Effector memory CD8-positive, alpha-beta T cell (primary cell): ENCODE measurements around the gene ARHGAP45.

ENCODE experiments used
- ATAC-seq: fragments of 150-1000 bp; cut with Tn5 transposase; replicated peaks from 2 replicates; pipeline ENCODE4 v1.10.0; 2021; ENCODE audit warnings: mild to moderate bottlenecking, moderate library complexity
- DNase-seq, 3 experiments: peaks; one replicate each; pipeline ENCODE4 v3.0.0; 2021
- H3K27ac Mint-ChIP-seq, 2 donors: one replicate each; pipeline ENCODE4 v1.8.0; 2022; ENCODE audit warnings: mild to moderate bottlenecking in 2 of 2, mixed read lengths in 2 of 2, moderate library complexity in 2 of 2
- H3K27me3 Mint-ChIP-seq, 2 donors: one replicate each; pipeline ENCODE4 v1.8.0; 2022; ENCODE audit warnings: mixed read lengths in 2 of 2
- H3K36me3 Mint-ChIP-seq: one replicate; pipeline ENCODE4 v1.8.0; 2022; ENCODE audit warnings: mild to moderate bottlenecking, moderate library complexity, mixed read lengths; ENCODE audit not compliant: insufficient read depth
- H3K4me1 Mint-ChIP-seq, 2 donors: one replicate each; pipeline ENCODE4 v1.8.0; 2022; ENCODE audit warnings: low read depth in 2 of 2, mixed read lengths in 2 of 2
- H3K4me3 Mint-ChIP-seq, 2 donors: one replicate each; pipeline ENCODE4 v1.8.0; 2022; ENCODE audit warnings: mild to moderate bottlenecking in 2 of 2, mixed read lengths in 2 of 2, moderate library complexity in 2 of 2
- H3K9me3 Mint-ChIP-seq, 2 donors: one replicate each; pipeline ENCODE4 v1.8.0; 2022; ENCODE audit warnings: mixed read lengths in 2 of 2

Gene ARHGAP45

GRCh38 chr19:1065606-1066109 is 1.3 kb upstream of the ARHGAP45 start:
- no peak for DNase-seq
- H3K4me3 Mint-ChIP-seq: peak overlapping the region; percentile 93 to 96
- H3K27ac Mint-ChIP-seq: peak overlapping the region; percentile 35 to 96

GRCh38 chr19:1066251-1066747 is 668 bp upstream of the ARHGAP45 start:
- Mint-ChIP-seq H3K4me1 (peaks cover 30 to 36% of the 10 kb centered on the region in 2 donors), H3K27me3 (no peaks in the 10 kb centered on the region), H3K27ac (peak overlapping the region in 1 of 2 donors; percentile 96), H3K9me3 (no peaks in the 10 kb centered on the region), H3K4me3 (peak overlapping the region; percentile 93 to 96), H3K36me3 (peaks cover 54% of the 10 kb centered on the region)
- no peak for ATAC-seq
- DNase-seq: no peak

More at GRCh38 chr19:1065606-1066109, 1.3 kb upstream of the ARHGAP45 start:
- Mint-ChIP-seq H3K4me1 (peaks cover 30 to 36% of the 10 kb centered on the region in 2 donors), H3K36me3 (peaks cover 50% of the 10 kb centered on the region), H3K9me3 (no peaks in the 10 kb centered on the region), H3K27me3 (no peaks in the 10 kb centered on the region)
- ATAC-seq: no peak

DNA sequence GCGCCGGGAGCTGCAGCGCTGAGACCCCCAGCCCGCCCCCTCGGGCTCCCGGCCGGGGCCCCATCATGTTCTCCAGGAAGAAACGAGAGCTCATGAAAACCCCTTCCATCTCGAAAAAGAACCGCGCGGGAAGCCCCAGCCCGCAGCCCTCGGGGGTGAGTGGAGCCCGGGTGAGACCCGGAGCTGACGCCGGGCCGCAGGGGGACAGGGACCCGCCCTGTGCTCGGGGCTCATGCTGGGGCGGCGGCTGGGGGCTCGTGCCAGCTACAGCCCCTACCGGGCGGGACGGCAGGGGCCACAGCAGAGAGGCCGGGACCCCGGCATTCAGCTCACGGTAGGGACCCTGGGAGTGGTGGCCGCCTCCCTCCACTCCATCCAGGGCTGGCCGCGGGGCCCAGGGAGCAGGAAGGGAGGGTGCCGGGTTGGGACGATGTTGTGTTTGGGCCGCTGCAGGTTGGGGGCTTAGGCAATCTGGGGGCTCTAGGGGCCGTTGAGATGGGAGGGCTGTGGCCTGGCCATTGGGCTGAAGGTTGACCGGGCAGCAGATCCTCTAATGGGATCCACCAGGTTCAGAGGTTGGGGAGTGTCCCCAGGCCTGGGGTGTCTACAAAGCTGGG is 482 bp downstream of the ARHGAP45 start:
- no peaks in the 10 kb centered on the region for H3K9me3 Mint-ChIP-seq
- ATAC-seq: peak; percentile 66
- H3K4me3 Mint-ChIP-seq: peak overlapping the region; percentile 93 to 96
- H3K36me3 Mint-ChIP-seq: peaks cover 60% of the 10 kb centered on the region
- H3K27me3 Mint-ChIP-seq: no peaks in the 10 kb centered on the region
- DNase-seq: peak; percentile 79 to 81 (median 81)
- H3K4me1 Mint-ChIP-seq: peaks cover 38 to 45% of the 10 kb centered on the region in 2 donors
- H3K27ac Mint-ChIP-seq: peak overlapping the region; percentile 94 to 96

DNA sequence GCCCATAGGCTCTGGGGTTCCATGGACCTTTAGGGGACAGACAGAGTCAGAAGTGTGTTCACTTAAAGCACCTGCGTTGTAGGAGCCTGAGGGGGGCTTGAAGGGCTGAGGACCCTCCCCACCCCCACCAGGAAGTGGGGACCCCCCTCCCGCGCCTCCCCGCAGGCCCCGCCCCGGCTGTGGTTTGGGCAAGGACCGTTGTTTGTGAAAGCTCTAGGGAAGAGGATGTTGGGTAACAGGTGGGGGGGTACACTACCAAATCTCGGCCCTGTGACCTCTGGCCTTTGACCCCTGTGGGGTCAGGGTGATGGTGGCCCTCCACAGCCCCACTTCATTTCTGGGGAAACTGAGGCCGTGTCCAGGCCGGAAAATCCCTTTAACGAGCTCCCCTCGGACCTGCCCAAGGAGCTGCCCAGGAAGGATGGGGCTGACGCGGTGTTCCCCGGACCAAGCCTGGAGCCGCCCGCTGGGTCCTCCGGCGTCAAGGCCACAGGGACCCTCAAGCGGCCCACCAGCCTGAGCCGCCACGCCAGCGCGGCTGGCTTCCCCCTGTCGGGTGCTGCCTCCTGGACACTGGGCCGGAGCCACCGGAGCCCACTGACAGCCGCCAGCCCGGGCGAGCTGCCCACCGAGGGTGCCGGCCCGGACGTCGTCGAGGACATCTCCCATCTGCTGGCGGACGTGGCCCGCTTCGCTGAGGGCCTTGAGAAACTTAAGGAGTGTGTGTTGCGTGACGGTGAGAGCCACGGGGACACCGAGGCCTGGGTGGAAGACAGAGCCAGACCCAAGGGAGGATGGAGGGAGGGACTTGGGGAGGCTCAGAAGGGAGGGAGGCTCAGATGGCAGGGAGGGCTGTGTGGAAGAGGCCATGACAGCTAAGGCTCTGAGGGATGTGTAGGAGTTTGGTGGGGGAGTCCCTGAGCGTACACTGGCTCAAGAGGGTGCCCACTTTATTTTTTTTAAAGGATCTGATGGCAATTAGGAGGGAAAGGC is 1.3 kb downstream of the ARHGAP45 start:
- Mint-ChIP-seq H3K36me3 (peaks cover 69% of the 10 kb centered on the region), H3K27ac (peak overlapping the region; percentile 94 to 96), H3K4me1 (peaks cover 43 to 51% of the 10 kb centered on the region in 2 donors), H3K9me3 (no peaks in the 10 kb centered on the region), H3K27me3 (no peaks in the 10 kb centered on the region), H3K4me3 (peak overlapping the region; percentile 93 to 96)
- DNase-seq (peak; percentile 58 to 71 (median 62)), ATAC-seq (peak; percentile 7)

DNA sequence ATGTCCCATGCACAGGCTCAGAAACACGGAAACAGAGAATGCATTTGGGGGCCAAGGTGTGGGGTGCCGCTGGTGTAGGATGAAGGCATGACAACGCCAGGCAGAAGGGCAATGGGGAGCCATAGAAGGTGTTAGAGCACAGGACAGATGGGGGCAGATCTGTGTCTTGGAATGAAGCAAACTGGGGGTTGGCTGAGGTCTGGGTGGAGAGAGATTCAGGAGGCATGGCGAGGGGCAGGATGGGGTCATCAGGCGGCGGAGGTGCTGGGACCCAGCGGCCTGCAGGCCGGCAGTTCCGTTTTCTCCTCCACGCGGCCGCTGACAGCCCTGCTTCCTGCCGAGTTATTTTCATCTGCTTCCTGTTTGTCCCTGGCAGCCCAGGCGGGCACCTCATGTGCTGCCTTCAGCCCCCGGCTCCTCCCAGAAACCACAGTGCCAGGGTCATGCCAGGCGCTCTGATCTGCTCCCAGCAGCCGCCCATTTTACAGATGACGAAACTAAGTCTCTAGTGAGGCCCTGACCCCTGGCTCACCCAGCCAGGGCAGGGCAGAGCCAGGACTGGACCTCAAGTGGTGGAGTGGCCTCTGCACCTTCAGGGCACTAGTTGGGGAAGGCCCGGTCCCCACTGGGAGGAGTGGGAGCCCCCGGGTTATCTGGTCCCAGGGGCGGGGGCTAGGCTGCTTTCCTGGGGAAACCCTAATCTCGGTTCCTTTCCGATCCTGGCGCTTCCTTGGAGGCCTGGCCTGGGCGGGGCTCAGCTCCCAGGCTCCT is 2.2 kb downstream of the ARHGAP45 start:
- H3K9me3 Mint-ChIP-seq: no peaks in the 10 kb centered on the region

DNA sequence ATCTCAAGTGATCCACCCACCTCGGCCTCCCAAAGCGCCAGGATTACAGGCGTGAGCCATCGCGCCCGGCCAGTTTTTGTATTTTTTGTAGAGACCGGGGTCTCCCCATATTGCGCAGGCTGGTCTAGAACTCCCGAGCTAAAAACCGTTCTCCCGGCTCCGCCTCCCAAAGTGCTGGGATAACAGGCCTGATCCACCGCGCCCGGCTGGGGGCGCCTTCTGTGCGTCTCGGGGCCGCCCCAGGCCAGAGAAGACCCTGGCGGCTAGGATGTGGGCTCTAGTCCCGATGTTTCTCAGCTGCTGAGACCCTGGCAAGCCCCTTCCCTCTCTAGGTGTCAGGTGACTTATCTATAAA is 3.6 kb downstream of the ARHGAP45 start:
- peak overlapping the region; percentile 94 to 96 for H3K27ac Mint-ChIP-seq
- peaks cover 89% of the 10 kb centered on the region for H3K36me3 Mint-ChIP-seq

More for the DNA sequence above, 2.2 kb downstream of the ARHGAP45 start:
- Mint-ChIP-seq H3K36me3 (peaks cover 77% of the 10 kb centered on the region), H3K4me1 (peaks cover 47 to 54% of the 10 kb centered on the region in 2 donors), H3K27ac (peak overlapping the region; percentile 94 to 96), H3K27me3 (no peaks in the 10 kb centered on the region), H3K4me3 (peak overlapping the region; percentile 93 to 96)
- ATAC-seq (peak; percentile 43), DNase-seq (peak; percentile 57 to 70 (median 69))

GRCh38 chr19:1070931-1071791 is 4.2 kb downstream of the ARHGAP45 start:
- Mint-ChIP-seq H3K27ac (peak overlapping the region; percentile 76 to 96), H3K4me1 (peaks cover 41 to 44% of the 10 kb centered on the region in 2 donors), H3K27me3 (no peaks in the 10 kb centered on the region), H3K4me3 (peak overlapping the region; percentile 75 to 96), H3K36me3 (peaks cover 90% of the 10 kb centered on the region), H3K9me3 (no peaks in the 10 kb centered on the region)
- DNase-seq (no peak), ATAC-seq (no peak)

More for the DNA sequence above, 3.6 kb downstream of the ARHGAP45 start:
- no peak for ATAC-seq
- Mint-ChIP-seq H3K4me3 (peak overlapping the region; percentile 93 to 96), H3K9me3 (no peaks in the 10 kb centered on the region), H3K27me3 (no peaks in the 10 kb centered on the region), H3K4me1 (peaks cover 41 to 44% of the 10 kb centered on the region in 2 donors)
- DNase-seq: no peak

DNA sequence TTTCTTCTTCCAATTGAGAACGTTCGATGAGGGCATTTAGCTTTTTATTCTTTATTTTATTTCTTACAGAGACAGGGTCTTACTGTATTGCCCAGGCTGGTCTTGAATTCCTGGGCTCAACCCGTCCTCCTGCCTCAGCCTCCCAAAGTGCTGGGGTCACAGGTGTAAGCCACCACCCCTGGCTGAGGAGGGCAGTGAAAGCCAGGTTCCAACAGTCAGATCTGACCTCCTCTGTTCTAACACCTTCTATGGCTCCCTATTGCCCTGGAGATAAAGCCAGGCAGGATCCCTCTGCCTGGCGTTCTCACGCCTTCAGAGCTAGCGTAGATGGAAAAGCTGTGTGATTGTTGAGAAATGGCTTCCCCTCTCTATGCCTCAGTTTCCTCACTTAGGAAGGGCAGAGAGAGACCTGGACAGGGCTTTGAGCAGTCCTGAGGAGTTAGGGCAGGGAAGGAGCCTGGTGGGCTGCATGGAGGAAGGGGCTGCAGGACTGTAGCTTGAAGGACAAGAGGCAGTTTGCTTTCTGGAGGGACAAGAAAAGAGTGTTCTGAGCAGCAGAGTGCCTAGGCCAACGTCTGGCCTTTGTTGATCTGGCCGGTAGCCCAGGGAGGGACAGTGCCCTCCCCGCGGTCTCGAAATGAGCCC is 5.5 kb downstream of the ARHGAP45 start:
- Mint-ChIP-seq H3K4me1 (peaks cover 47 to 49% of the 10 kb centered on the region in 2 donors), H3K36me3 (peaks cover 95% of the 10 kb centered on the region), H3K4me3 (peak overlapping the region; percentile 74 to 75), H3K27me3 (no peaks in the 10 kb centered on the region), H3K9me3 (no peaks in the 10 kb centered on the region), H3K27ac (peak overlapping the region; percentile 76 to 96)
- DNase-seq: no peak
- ATAC-seq: no peak

GRCh38 chr19:1073063-1073955 is 6.3 kb downstream of the ARHGAP45 start:
- Mint-ChIP-seq H3K4me1 (peaks cover 49 to 50% of the 10 kb centered on the region in 2 donors), H3K9me3 (no peaks in the 10 kb centered on the region), H3K27ac (peak overlapping the region; percentile 52 to 96), H3K27me3 (no peaks in the 10 kb centered on the region), H3K36me3 (peaks cover 95% of the 10 kb centered on the region), H3K4me3 (peak overlapping the region; percentile 43 to 70)
- ATAC-seq: no peak
- DNase-seq: no peak

- ATAC-seq (no peak), DNase-seq (no peak)
- H3K36me3 Mint-ChIP-seq: peaks cover 95% of the 10 kb centered on the region
- H3K4me1 Mint-ChIP-seq: peaks cover 43 to 44% of the 10 kb centered on the region in 2 donors
- H3K27ac Mint-ChIP-seq: peak overlapping the region; percentile 52 to 96
- no peaks in the 10 kb centered on the region for H3K27me3 Mint-ChIP-seq
- H3K9me3 Mint-ChIP-seq: no peaks in the 10 kb centered on the region
- H3K4me3 Mint-ChIP-seq: peak overlapping the region; percentile 38 to 70
These were observed 7.1 kb downstream of the ARHGAP45 start for GRCh38 chr19:1073956-1074517.
